Liver (tissue), 9 donors: ENCODE results near the gene ADRA2B. TPM values are rescaled to one million over a fixed set of nuclear protein-coding genes. Genes with fewer than 3 reads are reported as not detected.

Experiments
- DNase-seq: peaks from one replicate; pipeline ENCODE4 v3.0.0-alpha.2; 2017; ENCODE audit warnings: low spot score
- H3K27ac ChIP-seq, 2 donors: one replicate each; pipeline ENCODE4 v1.7.0; 2013; ENCODE audit warnings: inconsistent platforms in 2 of 2, low read length in 2 of 2, control low read depth in 1 of 2, low read depth in 1 of 2, mild to moderate bottlenecking in 1 of 2
- H3K27me3 ChIP-seq, 4 donors: one replicate each; pipeline versions ENCODE4 v1.6.1 to v1.7.0; 2013; ENCODE audit warnings: low read length in 3 of 4, inconsistent platforms in 1 of 4, mild to moderate bottlenecking in 1 of 4, moderate library complexity in 1 of 4; ENCODE audit not compliant: control insufficient read depth in 4 of 4, insufficient read depth in 4 of 4
- H3K36me3 ChIP-seq, 4 donors: one replicate each; pipeline versions ENCODE4 v1.6.1 to v1.7.0; 2013; ENCODE audit warnings: low read length in 3 of 4, mild to moderate bottlenecking in 3 of 4, low read depth in 1 of 4, moderate library complexity in 1 of 4; ENCODE audit not compliant: control insufficient read depth in 4 of 4, insufficient read depth in 3 of 4
- H3K4me1 ChIP-seq, 4 donors: one replicate each; pipeline versions ENCODE4 v1.6.1 to v1.7.0; 2013; ENCODE audit warnings: low read length in 3 of 4, mild to moderate bottlenecking in 3 of 4, moderate library complexity in 1 of 4; ENCODE audit not compliant: control insufficient read depth in 4 of 4, insufficient read depth in 4 of 4
- H3K4me3 ChIP-seq, 3 donors: one replicate each; pipeline versions ENCODE4 v1.6.1 to v1.7.0; 2013; ENCODE audit warnings: low read length in 3 of 3, control low read depth in 1 of 3, low read depth in 1 of 3, mild to moderate bottlenecking in 1 of 3
- H3K9ac ChIP-seq, 2 donors: one replicate each; pipeline ENCODE4 v1.7.0; 2013; ENCODE audit warnings: low read length in 2 of 2, mild to moderate bottlenecking in 2 of 2, moderate library complexity in 2 of 2, control low read depth in 1 of 2, low read depth in 1 of 2
- H3K9me3 ChIP-seq, 4 donors: one replicate each; pipeline versions ENCODE4 v1.6.1 to v1.7.0; 2013; ENCODE audit warnings: low read length in 3 of 4; ENCODE audit not compliant: control insufficient read depth in 4 of 4
- EGR1 ChIP-seq, 2 donors: IDR thresholded peaks; 2 replicates each; pipeline ENCODE4 v1.6.1; 2016 to 2018; ENCODE audit warnings: antibody characterized with exemption in 2 of 2, low read depth in 2 of 2
- FOXA1 ChIP-seq: IDR thresholded peaks from 2 replicates; pipeline ENCODE4 v1.6.1; 2016; ENCODE audit warnings: antibody characterized with exemption
- FOXA2 ChIP-seq: IDR thresholded peaks from 2 replicates; pipeline ENCODE4 v1.6.1; 2016; ENCODE audit warnings: antibody characterized with exemption
- GABPA ChIP-seq, 2 donors: IDR thresholded peaks in 1 of 2; conservative IDR thresholded peaks in 1 of 2; 2 replicates each; pipeline ENCODE4 v1.6.1; 2016; ENCODE audit warnings: antibody characterized with exemption in 2 of 2, mild to moderate bottlenecking in 1 of 2, moderate library complexity in 1 of 2
- HNF4A ChIP-seq, 2 donors: conservative IDR thresholded peaks; 2 replicates each; pipeline ENCODE4 v1.6.1; 2016; ENCODE audit warnings: antibody characterized with exemption in 2 of 2, mild to moderate bottlenecking in 2 of 2
- HNF4G ChIP-seq: IDR thresholded peaks from 2 replicates; pipeline ENCODE4 v1.6.1; 2016; ENCODE audit warnings: antibody characterized with exemption
- JUND ChIP-seq, 2 donors: IDR thresholded peaks; 2 replicates each; pipeline ENCODE4 v1.6.1; 2016; ENCODE audit warnings: antibody characterized with exemption in 2 of 2
- MAX ChIP-seq: IDR thresholded peaks from 2 replicates; pipeline ENCODE4 v1.6.1; 2016; ENCODE audit warnings: antibody characterized with exemption
- NR2F2 ChIP-seq: IDR thresholded peaks from 2 replicates; pipeline ENCODE4 v1.6.1; 2016; ENCODE audit warnings: antibody characterized with exemption
- RAD21 ChIP-seq, 2 donors: IDR thresholded peaks; 2 replicates each; pipeline ENCODE4 v1.6.1; 2016; ENCODE audit warnings: antibody characterized with exemption in 2 of 2, mild to moderate bottlenecking in 2 of 2
- RXRA ChIP-seq, 2 donors: IDR thresholded peaks; 2 replicates each; pipeline ENCODE4 v1.6.1; 2017 to 2018; ENCODE audit warnings: antibody characterized with exemption in 2 of 2, mild to moderate bottlenecking in 1 of 2
- SP1 ChIP-seq: IDR thresholded peaks from 2 replicates; pipeline ENCODE4 v1.6.1; 2018; ENCODE audit warnings: antibody characterized with exemption, mild to moderate bottlenecking
- TAF1 ChIP-seq: conservative IDR thresholded peaks from 2 replicates; pipeline ENCODE4 v1.6.1; 2016; ENCODE audit warnings: antibody characterized with exemption, mild to moderate bottlenecking
- YY1 ChIP-seq: IDR thresholded peaks from 2 replicates; pipeline ENCODE4 v1.6.1; 2016; ENCODE audit warnings: antibody characterized with exemption, mild to moderate bottlenecking
- WGBS: extraction: QIAGEN DNeasy Blood & Tissue Kit; methylation state at CpG from one replicate; pipeline ENCODE4 v1.1.7; 2013; 5-methylcytosine and 5-hydroxymethylcytosine counted together
- polyA plus RNA-seq, 2 donors: library from polyadenylated mRNA; stranded (reverse) in 1 of 2; unstranded in 1 of 2; fragments of 200-250 nt in 1 of 2; fragments of >200 nt in 1 of 2; fragmentation: Nextera tagmentation in 1 of 2; extraction: Ambion mirVana in 1 of 2; gene quantifications; one replicate each; pipeline versions ENCODE4 v1.2.1 to v1.2.3, GENCODE V29; 2013 to 2015
- total RNA-seq, 2 donors: library from RNA; depleted of rRNA; stranded (reverse); fragments of >200 nt; gene quantifications; one replicate each; pipeline ENCODE4 v1.2.3, GENCODE V29; 2014
- TF ChIP-seq, protein P1 (sequence below): IDR thresholded peaks from 2 replicates; pipeline ENCODE4 v1.6.1; 2016; ENCODE audit warnings: antibody characterized with exemption, mild to moderate bottlenecking
- TF ChIP-seq, protein P2 (sequence below): fragments of 150-350 bp; IDR thresholded peaks from 2 replicates; pipeline ENCODE4 v1.5.1; 2017; ENCODE audit warnings: improper control_type of control experiment, low read depth, low read length; ENCODE audit not compliant: missing input control
- TF ChIP-seq, protein P3 (sequence below): IDR thresholded peaks from 2 replicates; pipeline ENCODE4 v1.6.1; 2016; ENCODE audit warnings: antibody characterized with exemption
- TF ChIP-seq, protein P4 (sequence below): IDR thresholded peaks from 2 replicates; pipeline ENCODE4 v1.6.1; 2016; ENCODE audit warnings: antibody characterized with exemption
- donor health status: healthy.
- donor health status: healthy.
- donor health status: healthy.
- donor health status: healthy.
- donor health status: healthy.

The ADRA2B gene
- total and polyA plus RNA-seq, 4 donors: 1.3 to 8.6 (median 3.0) TPM

DNA sequence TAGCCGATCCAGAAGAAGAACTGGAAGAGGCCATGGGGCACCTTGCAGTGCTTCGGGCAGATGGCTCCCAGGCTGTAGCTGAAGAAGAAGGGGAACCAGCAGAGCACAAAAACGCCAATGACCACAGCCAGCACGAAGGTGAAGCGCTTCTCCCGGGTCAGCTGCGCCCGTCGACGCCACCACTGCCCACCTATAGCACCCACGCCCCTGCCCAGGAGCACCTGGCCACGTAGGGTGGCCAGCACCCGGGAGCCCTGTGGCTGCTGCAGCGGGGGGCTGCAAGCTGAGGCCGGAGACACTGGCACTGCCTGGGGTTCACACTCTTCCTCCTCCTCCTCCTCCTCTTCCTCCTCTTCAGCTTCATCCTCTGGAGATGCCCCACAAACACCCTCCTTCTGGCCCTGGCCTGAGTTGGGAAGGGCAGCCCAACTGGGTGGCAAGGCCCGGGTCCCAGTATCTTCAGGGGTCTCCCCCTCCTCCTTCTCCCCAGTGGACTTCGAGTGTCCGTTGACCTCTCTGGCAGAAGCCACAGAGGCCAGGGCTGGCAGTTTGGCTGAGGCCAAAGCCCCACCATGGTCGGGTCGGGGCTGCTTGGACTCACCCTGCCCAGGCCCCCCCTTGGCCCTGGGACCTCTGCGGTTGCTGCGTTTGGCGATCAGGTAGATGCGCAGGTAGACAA lies 1.3 kb downstream of the ADRA2B start:
- Histone ChIP-seq H3K36me3 (no peaks in the 10 kb centered on the region), H3K9ac (no peak overlapping the region), H3K4me3 (peak overlapping the region in 1 of 3 donors; percentile 63), H3K9me3 (no peaks in the 10 kb centered on the region), H3K27me3 (peaks cover 0 to 3% (median 0%) of the 10 kb centered on the region in 4 donors), H3K4me1 (peaks cover 0 to 6% (median 3%) of the 10 kb centered on the region in 4 donors), H3K27ac (peak overlapping the region; percentile 1 to 46)
- TF ChIP-seq RAD21 (IDR thresholded peaks at IDR 0.05): no peak
- TF ChIP-seq GABPA (IDR thresholded peaks at IDR 0.05 in 1 of 2, conservative IDR thresholded peaks at IDR 0.05 in 1 of 2): no peak
- TF ChIP-seq YY1: no peak
- TF ChIP-seq FOXA1: no peak
- TF ChIP-seq JUND (IDR thresholded peaks at IDR 0.05): no peak
- TF ChIP-seq RXRA (IDR thresholded peaks at IDR 0.05): no peak
- TF ChIP-seq, protein P1, sequence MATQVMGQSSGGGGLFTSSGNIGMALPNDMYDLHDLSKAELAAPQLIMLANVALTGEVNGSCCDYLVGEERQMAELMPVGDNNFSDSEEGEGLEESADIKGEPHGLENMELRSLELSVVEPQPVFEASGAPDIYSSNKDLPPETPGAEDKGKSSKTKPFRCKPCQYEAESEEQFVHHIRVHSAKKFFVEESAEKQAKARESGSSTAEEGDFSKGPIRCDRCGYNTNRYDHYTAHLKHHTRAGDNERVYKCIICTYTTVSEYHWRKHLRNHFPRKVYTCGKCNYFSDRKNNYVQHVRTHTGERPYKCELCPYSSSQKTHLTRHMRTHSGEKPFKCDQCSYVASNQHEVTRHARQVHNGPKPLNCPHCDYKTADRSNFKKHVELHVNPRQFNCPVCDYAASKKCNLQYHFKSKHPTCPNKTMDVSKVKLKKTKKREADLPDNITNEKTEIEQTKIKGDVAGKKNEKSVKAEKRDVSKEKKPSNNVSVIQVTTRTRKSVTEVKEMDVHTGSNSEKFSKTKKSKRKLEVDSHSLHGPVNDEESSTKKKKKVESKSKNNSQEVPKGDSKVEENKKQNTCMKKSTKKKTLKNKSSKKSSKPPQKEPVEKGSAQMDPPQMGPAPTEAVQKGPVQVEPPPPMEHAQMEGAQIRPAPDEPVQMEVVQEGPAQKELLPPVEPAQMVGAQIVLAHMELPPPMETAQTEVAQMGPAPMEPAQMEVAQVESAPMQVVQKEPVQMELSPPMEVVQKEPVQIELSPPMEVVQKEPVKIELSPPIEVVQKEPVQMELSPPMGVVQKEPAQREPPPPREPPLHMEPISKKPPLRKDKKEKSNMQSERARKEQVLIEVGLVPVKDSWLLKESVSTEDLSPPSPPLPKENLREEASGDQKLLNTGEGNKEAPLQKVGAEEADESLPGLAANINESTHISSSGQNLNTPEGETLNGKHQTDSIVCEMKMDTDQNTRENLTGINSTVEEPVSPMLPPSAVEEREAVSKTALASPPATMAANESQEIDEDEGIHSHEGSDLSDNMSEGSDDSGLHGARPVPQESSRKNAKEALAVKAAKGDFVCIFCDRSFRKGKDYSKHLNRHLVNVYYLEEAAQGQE: no peak
- TF ChIP-seq, protein P2, sequence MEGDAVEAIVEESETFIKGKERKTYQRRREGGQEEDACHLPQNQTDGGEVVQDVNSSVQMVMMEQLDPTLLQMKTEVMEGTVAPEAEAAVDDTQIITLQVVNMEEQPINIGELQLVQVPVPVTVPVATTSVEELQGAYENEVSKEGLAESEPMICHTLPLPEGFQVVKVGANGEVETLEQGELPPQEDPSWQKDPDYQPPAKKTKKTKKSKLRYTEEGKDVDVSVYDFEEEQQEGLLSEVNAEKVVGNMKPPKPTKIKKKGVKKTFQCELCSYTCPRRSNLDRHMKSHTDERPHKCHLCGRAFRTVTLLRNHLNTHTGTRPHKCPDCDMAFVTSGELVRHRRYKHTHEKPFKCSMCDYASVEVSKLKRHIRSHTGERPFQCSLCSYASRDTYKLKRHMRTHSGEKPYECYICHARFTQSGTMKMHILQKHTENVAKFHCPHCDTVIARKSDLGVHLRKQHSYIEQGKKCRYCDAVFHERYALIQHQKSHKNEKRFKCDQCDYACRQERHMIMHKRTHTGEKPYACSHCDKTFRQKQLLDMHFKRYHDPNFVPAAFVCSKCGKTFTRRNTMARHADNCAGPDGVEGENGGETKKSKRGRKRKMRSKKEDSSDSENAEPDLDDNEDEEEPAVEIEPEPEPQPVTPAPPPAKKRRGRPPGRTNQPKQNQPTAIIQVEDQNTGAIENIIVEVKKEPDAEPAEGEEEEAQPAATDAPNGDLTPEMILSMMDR: no peak
- TF ChIP-seq HNF4G: no peak
- TF ChIP-seq, protein P3, sequence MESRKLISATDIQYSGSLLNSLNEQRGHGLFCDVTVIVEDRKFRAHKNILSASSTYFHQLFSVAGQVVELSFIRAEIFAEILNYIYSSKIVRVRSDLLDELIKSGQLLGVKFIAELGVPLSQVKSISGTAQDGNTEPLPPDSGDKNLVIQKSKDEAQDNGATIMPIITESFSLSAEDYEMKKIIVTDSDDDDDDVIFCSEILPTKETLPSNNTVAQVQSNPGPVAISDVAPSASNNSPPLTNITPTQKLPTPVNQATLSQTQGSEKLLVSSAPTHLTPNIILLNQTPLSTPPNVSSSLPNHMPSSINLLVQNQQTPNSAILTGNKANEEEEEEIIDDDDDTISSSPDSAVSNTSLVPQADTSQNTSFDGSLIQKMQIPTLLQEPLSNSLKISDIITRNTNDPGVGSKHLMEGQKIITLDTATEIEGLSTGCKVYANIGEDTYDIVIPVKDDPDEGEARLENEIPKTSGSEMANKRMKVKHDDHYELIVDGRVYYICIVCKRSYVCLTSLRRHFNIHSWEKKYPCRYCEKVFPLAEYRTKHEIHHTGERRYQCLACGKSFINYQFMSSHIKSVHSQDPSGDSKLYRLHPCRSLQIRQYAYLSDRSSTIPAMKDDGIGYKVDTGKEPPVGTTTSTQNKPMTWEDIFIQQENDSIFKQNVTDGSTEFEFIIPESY: no peak
- TF ChIP-seq TAF1: no peak
- no peak for TF ChIP-seq NR2F2
- TF ChIP-seq SP1: no peak
- no peak for TF ChIP-seq MAX
- TF ChIP-seq EGR1 (IDR thresholded peaks at IDR 0.05; ENCODE audit: low read depth in 2 of 2): no peak
- TF ChIP-seq FOXA2: no peak
- TF ChIP-seq, protein P4, sequence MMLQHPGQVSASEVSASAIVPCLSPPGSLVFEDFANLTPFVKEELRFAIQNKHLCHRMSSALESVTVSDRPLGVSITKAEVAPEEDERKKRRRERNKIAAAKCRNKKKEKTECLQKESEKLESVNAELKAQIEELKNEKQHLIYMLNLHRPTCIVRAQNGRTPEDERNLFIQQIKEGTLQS: no peak
- no peak for TF ChIP-seq HNF4A (conservative IDR thresholded peaks at IDR 0.05)
- no peak for DNase-seq
- 88% methylated on average over 24 of the region's 24 CpGs for WGBS
